B cell (primary cell): ENCODE measurements around the gene ZNF692.

Experiments
- CTCF ChIP-seq: fragments of 200-600 bp; IDR thresholded peaks from one replicate; pipeline ENCODE4 v1.8.0; 2022; ENCODE audit warnings: antibody characterized with exemption, mild to moderate bottlenecking
- EZH2 ChIP-seq: IDR thresholded peaks from 2 replicates; pipeline ENCODE4 v1.6.1; 2012; ENCODE audit warnings: borderline replicate concordance, low read depth, mild to moderate bottlenecking, moderate library complexity, low read length; ENCODE audit not compliant: insufficient read depth, poor library complexity, severe bottlenecking

- TF ChIP-seq CTCF (no peak), EZH2 (no peak)
These were observed 17.9 kb downstream of the ZNF692 start for GRCh38 chr1:248840946-248841345.
